GM23248 (cell line): ENCODE measurements around the gene TMEM150A.

ENCODE experiments used
- EZH2 ChIP-seq: fragments of 200-600 bp; sonication (generic); IDR thresholded peaks from 2 replicates; pipeline ENCODE4 v1.6.1; 2018; ENCODE audit warnings: antibody characterized with exemption, mild to moderate bottlenecking; ENCODE audit not compliant: insufficient read depth, poor library complexity, severe bottlenecking
- EZH2phosphoT487 ChIP-seq: fragments of 200-600 bp; sonication (generic); IDR thresholded peaks from 2 replicates; pipeline ENCODE4 v1.6.1; 2018; ENCODE audit warnings: antibody characterized with exemption, moderate library complexity, mild to moderate bottlenecking, low read depth; ENCODE audit not compliant: insufficient read depth

GRCh38 chr2:85580206-85580605, 22.3 kb downstream of the TMEM150A start:
- TF ChIP-seq EZH2 = no peak
- no peak for TF ChIP-seq EZH2phosphoT487
